ENCODE data around the gene FAXC.
A peak's percentile ranks its signal among the peaks of the same experiment; 100 is the strongest.
"Not testable (repeated sequence)": the region's sequence is repeated elsewhere in the genome, so short reads cannot be mapped to it uniquely, and the experiment has no call there.

FAXC gene

DNA sequence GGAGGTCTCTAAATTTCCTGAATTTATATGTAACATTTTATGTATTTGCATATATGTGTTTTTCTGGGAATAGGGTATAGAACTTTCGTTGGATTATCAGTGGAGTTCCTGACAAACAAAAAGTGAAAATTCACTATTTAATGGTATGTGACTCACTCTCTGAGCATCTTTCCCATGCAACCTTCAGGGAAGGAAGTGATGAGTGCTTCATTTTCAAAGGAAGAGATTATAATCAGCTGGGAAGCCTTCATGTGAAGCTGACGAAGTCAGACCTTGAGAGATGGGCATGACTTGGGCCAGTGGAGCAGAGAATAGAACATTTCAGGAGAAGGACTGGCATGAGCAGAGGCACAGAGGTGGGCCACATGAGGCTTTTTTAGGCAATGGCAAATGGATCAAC, 72.7 kb downstream of the FAXC start:
- DNase-seq: no peak

DNA sequence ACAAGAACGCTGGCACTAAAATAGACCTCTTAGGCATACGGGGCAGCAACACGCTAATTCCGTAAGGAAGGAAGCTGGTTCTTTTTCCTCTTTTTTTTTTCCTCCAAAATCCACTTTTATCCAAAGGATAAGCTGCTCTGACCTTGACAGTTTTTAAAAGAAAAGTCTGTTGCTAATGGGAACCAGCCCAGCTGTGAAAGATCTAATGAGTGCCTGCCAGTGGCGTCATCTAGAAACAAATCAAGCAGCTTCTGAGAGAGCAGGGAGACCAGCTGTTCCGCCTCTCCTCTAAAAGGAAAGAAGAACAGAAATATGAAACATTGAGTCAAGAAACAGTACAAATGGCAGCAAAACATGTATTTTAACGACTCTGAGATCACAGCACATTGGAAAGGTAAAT, 78.6 kb downstream of the FAXC start:
- DNase-seq: no peak

DNA sequence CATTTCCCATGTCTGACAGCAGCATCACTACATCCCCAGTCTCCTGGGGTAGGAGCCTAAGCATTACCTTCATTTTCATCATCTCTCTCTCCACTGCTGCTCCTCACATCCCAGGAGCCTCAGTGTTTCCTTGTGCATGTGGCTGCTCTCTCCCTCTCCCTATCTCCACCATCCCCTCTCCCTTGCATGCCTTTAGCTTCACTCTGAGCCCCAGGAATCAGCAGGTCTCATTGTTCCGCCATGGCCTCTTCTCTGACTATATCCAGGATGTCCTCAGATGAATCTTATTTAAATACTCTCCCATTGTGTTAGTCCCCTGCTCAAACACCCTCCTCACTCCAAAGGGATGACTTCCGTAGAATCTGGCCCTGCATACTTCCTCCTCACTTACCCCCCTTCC, 79.4 kb downstream of the FAXC start:
- DNase-seq: no peak

DNA sequence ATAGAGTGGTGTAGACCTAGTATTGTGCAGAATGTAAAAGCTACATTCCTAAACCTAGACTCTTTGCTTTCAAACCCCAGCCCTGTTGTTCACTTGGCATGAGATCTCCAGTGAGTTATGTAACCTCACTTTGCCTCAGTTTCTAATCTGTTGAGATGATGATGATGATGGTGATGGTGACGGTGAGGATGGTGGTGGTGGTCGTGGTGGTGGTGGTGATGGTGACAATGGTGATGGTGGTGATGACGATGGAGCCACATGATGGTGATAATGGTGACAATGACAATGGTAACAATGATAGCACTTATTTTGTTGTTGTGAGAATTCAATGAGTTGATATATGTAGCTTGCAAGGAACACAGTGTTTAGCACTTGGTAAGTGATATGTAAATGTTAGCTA, 80.3 kb downstream of the FAXC start:
- no peak for DNase-seq

DNA sequence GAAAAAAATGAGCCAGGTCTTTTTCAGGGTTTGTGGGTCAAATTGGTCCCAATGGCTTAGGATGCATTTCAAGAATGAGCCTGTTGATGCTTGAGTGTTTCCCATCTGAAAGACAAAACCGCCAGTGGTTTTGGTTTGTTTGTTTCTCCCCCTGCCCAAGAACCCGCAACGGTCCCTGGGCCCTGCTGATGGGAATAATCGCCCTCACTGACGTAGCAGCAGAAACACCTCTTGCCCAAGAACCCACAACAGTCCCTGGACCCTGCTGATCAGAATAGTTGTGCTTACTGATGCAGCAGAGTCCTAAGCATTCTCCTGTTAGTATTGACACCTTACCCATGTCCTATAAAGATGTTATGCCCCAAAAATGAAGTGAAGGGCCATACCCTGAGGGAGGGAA, 82.5 kb downstream of the FAXC start:
- DNase-seq: not testable (repeated sequence)

DNA sequence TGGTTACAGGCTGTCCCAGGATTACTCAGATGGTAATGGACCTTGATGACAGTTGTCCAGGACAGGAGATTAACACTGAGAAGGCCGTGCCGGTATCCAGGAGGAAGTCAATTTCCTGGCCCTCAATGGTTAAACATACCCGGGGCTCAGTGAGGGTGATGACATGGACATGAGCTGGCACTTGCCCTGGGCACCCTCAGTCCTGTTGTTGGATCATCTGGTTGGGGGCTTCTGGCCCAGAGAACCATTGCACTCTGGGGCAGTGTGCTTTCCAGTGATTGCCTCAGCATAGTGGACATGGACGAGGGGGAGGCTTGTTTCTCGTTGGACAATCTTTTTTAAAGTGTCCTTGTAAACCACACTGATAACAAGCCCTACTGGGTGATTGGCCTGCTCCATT, 84.0 kb downstream of the FAXC start:
- DNase-seq: not testable (repeated sequence)

DNA sequence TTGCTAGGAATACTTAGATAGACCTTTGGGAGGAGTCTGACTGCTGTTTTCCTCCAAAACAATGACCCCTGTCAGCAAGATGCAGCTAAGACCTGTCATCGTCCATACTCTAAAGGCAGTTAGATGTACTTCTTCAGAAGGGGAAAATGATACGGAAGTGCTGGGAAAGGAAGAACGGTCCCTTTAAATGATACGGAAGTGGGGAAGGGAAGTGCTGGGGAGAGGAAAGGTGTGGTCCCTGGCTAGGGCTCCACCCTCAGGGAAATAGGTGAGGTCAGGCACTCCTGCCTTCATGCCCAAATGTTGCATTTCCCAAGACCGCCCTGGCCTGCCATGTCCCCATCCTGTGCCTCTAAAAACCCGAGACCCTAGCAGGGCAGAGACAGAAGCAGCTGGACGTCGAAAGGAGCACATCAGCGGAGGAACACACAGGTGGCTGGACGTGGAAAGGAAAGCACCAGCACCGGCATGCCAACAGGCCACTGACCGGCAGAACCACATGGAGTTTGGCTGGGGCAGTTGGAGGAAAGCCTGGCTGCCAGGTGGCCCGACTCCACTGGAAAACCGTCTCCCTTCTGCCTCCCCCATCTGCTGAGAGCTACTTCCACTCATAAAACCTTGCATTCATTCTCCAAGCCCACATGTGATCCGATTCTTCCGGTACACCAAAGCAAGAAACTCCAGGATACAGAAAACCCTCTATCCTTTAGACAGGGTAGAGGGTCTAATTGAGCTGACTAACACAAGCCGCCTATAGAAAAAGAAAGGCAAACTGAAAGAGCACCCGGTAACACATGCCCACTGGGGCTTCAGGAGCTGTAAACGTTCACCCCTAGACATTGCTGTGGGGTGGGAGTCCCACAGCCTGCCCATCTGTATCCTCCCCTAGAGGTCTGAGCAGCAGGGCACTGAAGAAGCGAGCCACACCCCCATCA, 94.6 kb downstream of the FAXC start:
- DNase-seq: no peak

DNA sequence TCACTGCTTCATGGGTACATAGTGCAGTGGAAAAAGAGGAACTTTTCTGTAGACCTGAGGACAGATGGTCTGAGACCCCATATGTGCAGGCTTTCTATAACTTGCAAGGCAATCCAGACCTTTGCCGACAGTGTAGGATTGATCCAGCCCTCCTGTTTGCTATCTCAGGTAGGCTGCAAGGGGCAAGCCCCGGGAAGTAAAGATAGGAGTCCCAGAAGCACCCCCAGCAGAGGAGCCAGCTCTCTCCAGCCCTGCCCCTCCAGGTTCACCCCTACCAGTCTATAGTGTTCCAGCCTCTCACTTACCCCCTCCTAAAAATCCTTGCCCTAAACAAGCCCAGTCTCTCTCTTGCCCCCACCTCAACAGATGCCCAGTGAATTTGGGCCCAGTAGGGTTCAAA, 96.2 kb downstream of the FAXC start:
- no peak for DNase-seq

DNA sequence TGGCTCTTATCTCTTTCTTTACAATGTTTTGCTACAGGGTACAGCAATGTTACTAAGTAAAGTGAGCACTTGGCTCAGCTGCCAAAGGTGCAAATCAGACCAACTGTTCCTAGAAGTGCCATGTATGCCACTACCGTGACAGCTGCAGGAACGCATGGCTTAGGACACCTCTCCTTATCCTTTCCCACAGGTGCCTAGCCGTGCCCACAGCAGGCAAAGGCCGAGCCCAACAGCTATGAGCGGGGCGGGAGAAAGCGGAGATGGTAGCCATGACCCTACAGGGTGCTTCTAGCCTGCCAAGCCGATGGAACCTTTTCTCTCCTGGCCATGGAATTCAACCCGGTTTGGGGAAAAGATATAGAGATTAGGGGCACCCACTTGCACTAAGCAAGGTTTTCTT, 97.1 kb downstream of the FAXC start:
- no peak for DNase-seq

DNA sequence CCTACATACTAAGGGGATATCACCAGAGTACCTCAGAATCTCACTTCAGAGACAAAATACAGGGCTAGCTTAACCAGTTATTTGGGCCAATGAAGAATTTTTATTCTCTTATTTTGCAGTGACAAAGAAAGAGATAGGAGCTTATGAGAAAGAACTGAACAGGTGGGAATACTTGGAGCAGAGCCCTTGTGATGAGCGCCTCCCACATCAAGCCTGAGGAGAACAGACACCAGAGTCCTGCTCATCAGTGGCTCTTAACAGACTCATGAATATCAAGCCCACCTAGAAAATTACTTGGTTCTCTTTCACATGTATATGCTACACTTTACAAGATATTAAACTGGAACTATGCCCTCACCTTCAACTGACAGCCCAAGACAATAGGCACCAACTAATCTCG, 99.0 kb downstream of the FAXC start:
- no peak for DNase-seq

DNA sequence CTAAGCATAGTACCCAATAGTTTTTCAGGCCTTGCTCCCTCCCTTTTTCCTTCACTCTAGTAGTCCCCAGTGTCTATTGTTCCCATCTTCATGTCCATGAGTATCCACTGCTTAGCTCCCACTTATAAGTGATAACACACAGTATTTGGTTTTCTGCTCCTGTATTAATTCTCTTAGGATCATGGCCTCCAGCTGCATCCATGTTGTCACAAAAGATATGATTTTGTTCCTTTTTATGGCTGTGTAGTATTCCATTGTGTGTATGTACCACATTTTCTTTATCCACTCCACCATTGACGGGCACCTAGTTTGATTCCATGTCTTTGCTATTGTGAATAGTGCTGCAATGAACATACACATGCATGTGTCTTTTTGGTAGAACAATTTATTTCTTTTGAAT, 102.9 kb downstream of the FAXC start:
- DNase-seq: no peak

DNA sequence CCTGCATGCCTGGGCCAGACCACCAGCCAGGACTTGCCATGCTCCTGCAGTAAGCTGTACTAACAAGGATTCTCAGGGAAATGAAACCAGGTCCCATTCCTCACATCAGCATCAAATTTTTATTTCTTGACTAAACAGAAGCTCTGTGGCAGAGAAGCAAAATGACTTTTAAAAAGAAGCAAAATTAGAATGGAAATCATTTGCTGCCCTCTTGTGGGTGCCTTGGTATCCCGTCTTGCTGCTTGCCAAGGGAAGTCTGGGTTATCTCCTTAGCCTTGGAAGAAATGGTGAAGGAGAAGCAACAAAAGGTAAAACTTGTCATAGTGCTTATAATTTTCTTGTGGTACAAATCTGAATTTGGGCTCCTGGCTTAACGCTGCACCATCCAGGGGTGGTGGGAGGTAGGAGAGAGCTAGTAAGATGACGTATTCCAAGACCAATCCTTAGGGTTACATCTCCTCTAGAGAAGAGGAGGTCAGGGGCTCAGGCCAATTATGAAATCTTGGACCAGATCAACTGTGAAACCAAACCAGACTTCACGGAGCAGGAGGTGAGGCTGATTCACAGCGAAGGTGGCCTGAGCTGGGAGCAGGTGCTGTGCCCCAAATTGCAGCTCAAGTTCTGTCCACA, 107.5 kb downstream of the FAXC start:
- peak; percentile 73 for DNase-seq

DNA sequence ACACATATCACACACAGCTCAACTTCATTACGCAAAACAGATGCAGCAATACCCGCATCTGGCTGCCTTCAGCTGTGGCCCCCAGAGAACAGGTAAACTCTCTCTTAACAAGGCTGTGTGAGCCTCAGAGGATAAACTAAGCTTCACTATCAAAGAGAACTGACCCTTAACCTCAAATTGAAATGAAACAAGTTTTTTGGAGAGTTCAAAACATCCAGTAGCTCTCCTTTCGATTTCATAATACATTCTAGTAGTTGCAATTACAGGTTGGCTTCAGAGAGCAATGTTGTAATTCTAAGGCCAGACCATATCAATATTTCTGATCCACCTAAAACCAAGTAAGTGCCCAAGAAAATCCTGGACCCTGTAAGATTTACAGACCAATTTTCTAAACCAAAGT, 113.5 kb downstream of the FAXC start:
- no peak for DNase-seq

DNA sequence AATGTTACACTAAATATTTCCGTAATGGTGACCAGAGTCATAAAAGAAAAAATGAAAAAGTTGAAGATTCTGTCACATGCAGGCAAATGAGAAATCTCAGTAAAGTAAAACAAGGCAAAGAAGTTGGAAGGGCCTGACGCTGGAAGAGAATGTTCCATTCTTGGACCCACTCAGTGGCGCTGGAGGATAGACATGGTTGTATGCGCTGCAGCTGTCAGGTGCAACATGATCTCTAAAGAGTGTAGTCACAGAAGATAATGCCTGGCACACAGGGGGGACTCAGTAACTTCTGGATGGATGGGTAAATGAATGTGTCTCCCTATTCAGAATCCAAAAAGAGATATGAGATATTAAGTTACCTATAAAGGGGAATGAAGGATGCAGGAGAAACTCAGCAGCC, 116.3 kb downstream of the FAXC start:
- DNase-seq: no peak

DNA sequence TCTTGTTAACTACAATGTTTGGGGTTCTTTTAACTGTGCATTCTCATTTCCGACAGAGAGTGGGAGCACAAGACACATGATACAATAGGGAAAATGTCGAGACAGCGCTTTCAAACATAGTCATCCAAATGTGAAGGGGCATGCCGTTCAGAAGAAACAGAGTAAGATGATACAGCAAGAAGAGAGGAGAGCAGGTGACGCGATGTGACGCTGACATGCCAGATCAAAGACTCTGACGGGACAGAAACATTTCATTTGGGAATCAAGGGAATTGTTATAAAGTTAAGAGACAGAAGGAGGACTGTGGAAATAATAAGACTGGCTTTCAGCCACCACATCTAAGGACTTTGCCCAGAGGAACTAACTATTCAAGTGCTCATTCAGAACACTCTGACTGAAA, 117.4 kb downstream of the FAXC start:
- no peak for DNase-seq

DNA sequence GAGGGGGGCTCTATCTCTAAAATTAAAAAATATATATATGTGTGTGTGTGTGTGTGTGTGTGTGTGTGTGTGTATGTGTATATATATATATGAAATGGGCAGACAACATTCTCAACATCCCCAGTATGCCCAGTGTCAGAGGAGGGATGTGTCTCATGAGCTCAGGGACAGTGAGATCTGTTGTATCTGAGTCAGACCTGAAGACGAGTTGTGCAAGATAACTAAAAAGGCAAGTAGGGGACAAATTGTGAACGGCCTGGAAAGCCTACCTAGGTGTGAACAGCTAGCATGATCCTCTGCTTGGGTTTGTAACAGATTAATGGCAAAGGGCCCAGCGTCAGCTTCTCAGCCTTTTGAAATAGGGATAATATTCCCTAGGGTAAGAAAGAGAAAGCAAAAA, 124.3 kb downstream of the FAXC start:
- no peak for DNase-seq

Data from OCI-M1 (cell line).